ENCODE results near the gene CDK6. TPM values are rescaled to one million over a fixed set of nuclear protein-coding genes. Genes with fewer than 3 reads are reported as not detected.
A peak's percentile ranks its signal among the peaks of the same experiment; 100 is the strongest.

Gene CDK6
- polyA plus RNA-seq, 2 of the 4 experiments (the other 2 are of a cell fraction) = 13.6 to 25.9 TPM

DNA sequence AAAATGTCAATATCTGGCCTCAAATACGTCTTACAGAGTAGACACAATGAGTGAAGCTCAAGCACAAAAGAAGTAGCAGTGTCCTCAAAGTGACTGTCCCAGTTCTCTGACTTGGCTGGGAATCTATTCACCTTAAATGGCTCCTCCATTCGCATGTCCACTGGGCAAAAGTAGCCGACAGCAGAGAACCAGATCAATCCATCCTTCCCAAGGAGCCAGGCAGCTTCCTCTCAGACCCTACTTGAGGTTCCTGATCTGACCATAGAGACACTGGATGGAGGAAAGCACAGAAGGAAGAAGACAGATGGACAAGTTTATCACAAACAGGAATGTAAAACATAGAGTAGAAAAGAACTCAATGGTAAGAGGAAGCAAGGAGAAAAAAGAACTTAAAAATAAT is 53.5 kb downstream of the CDK6 start:
- H3K27ac ChIP-seq = peak overlapping the region; percentile 12 to 62; a peak in 4 of 6 replicates
- peaks cover 69% of the 10 kb centered on the region for H3K4me1 ChIP-seq
- POLR2A ChIA-PET = no interaction called here

DNA sequence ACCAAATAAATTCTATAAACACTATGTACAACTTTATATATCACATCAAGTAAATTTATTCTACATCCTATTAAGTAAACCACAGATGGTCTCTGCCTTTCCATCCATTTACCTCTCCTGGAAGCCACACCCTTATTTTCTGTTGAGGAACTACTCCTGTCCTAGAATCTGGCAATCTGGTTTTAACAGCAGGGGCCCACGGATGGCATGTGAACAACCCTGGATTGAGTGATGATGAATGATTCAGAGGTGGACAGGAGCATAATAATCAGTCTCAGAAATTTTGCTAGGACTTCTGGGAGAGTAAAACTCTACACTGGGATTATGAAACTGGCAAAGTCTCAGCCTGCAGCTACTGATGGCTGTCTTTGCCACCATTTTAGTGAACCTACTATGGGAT is 54.1 kb downstream of the CDK6 start:
- no peak for FAIRE-seq

More for the DNA sequence above, 53.5 kb downstream of the CDK6 start:
- no peak overlapping the region for H3K4me3 ChIP-seq
- FAIRE-seq (no peak), ATAC-seq (no peak), DNase-seq (ENCODE audit: low read depth in 1 of 2, low spot score in 1 of 2) (no peak)
- TF ChIP-seq CHD2 (IDR thresholded peaks at IDR 0.05; ENCODE audit: low read length, partially characterized antibody) = no peak
- TF ChIP-seq EP300 (IDR thresholded peaks at IDR 0.05) = no peak
- TF ChIP-seq HOXB5 (CRISPR knock-in tag; IDR thresholded peaks at IDR 0.05) = no peak
- TF ChIP-seq POLR2AphosphoS2 (conservative IDR thresholded peaks at IDR 0.05; ENCODE audit: low read length) = no peak
- TF ChIP-seq, protein P1, sequence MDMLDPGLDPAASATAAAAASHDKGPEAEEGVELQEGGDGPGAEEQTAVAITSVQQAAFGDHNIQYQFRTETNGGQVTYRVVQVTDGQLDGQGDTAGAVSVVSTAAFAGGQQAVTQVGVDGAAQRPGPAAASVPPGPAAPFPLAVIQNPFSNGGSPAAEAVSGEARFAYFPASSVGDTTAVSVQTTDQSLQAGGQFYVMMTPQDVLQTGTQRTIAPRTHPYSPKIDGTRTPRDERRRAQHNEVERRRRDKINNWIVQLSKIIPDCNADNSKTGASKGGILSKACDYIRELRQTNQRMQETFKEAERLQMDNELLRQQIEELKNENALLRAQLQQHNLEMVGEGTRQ (IDR thresholded peaks at IDR 0.05) = no peak
- no peak for TF ChIP-seq PHF8 (IDR thresholded peaks at IDR 0.05; ENCODE audit: borderline replicate concordance, low read depth)
- no peak for TF ChIP-seq ZNF302 (CRISPR knock-in tag; IDR thresholded peaks at IDR 0.05)
- TF ChIP-seq NPAS2 (CRISPR knock-in tag; IDR thresholded peaks at IDR 0.05; ENCODE audit: borderline replicate concordance) = no peak
- TF ChIP-seq RCOR1 (IDR thresholded peaks at IDR 0.05; ENCODE audit: low read depth, low read length) = no peak
- no peak for TF ChIP-seq JUNB (IDR thresholded peaks at IDR 0.05)
- peaks cover 2% of the 10 kb centered on the region; the same call in 1 of the 3 replicates for H3K9me3 ChIP-seq
- H3K4me2 ChIP-seq = peak overlapping the region; percentile 47
- CTCF ChIA-PET = interaction anchor here (1.2 to 1.7 kb wide), 2 partner anchors 17 to 50 kb away, joined by 3 to 4 read pairs; no protein-coding TSS in a partner anchor
- 89% methylated on average over 3 of the region's 3 CpGs for WGBS (ENCODE audit: missing lambda C conversion rate)

DNA sequence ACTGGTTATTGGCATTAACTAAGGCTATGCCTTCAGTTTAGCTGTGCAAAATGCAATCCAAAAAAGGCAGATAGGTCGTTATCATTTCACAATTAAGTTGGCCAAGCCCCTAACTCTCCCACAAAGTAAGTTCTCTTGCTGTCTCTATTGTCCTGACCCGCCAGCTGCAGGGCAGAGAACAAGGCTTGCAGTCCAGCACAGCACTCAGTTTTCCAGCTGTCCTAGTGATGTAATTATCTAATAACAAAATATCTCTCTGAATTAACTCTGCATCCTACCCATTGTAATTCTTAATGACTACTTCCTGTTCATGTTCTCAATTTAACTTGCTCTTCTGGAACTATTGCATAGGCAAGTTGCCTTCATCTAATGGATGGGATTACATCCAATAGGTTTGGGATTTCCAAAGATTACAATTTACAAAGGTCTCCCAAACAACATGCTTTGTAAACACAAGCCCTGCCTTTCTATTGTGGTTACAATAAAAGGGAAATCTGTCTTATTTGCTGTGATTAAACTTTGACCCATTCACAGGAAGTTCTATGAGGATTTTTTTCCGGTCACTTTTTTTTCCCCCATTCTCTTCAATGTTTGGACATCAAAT is 55.2 kb downstream of the CDK6 start:
- peak in 1 of 2 experiments; percentile 58; a peak in 3 of 6 replicates for ATAC-seq
- POLR2A ChIA-PET = no interaction called here
- FAIRE-seq = no peak
- WGBS (ENCODE audit: missing lambda C conversion rate) = 42% methylated on average over 3 of the region's 3 CpGs
- peak overlapping the region; percentile 47 for H3K4me2 ChIP-seq
- TF ChIP-seq CBX8 (IDR thresholded peaks at IDR 0.05) (no peak), HDAC2 (IDR thresholded peaks at IDR 0.05) (no peak), RCOR1 (IDR thresholded peaks at IDR 0.05; ENCODE audit: low read depth, low read length) (no peak), FOXS1 (CRISPR knock-in tag; IDR thresholded peaks at IDR 0.05) (no peak), GATA3 (IDR thresholded peaks at IDR 0.05; ENCODE audit: borderline replicate concordance) (peak; percentile 23; the same call in 1 of the 2 replicates), FOSL2 (IDR thresholded peaks at IDR 0.05) (no peak), FOSL2 (CRISPR knock-in tag; IDR thresholded peaks at IDR 0.05) (0 out of 2 replicates have a peak, but pooled peaks have one; percentile 15), MYC (IDR thresholded peaks at IDR 0.05; ENCODE audit: borderline replicate concordance, low read length) (no peak)
- peak overlapping the region; percentile 44 to 62; a peak in 5 of 6 replicates for H3K27ac ChIP-seq
- H3K4me3 ChIP-seq = no peak overlapping the region
- CTCF ChIA-PET = interaction anchor here (0.6 to 1.7 kb wide), 8 partner anchors 10 to 185 kb away, joined by 3 to 5 read pairs (median 3); no protein-coding TSS in a partner anchor
- H3K9me3 ChIP-seq = peaks cover 8% of the 10 kb centered on the region; the same call in 2 of the 3 replicates
- DNase-seq (ENCODE audit: low read depth in 1 of 2, low spot score in 1 of 2) = peak in 1 of 2 experiments; percentile 45
- H3K4me1 ChIP-seq = peaks cover 67% of the 10 kb centered on the region

More for the DNA sequence above, 54.1 kb downstream of the CDK6 start:
- no peak for DNase-seq (ENCODE audit: low read depth in 1 of 2, low spot score in 1 of 2)
- ChIA-PET CTCF (interaction anchor here (1.2 to 1.7 kb wide), 3 partner anchors 17 to 51 kb away, joined by 3 to 4 read pairs (median 3); no protein-coding TSS in a partner anchor), POLR2A (no interaction called here)
- TF ChIP-seq, protein P2, sequence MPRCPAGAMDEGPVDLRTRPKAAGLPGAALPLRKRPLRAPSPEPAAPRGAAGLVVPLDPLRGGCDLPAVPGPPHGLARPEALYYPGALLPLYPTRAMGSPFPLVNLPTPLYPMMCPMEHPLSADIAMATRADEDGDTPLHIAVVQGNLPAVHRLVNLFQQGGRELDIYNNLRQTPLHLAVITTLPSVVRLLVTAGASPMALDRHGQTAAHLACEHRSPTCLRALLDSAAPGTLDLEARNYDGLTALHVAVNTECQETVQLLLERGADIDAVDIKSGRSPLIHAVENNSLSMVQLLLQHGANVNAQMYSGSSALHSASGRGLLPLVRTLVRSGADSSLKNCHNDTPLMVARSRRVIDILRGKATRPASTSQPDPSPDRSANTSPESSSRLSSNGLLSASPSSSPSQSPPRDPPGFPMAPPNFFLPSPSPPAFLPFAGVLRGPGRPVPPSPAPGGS (IDR thresholded peaks at IDR 0.05) = no peak
- peak in 1 of 2 experiments; percentile 49; a peak in 3 of 6 replicates for ATAC-seq
- Histone ChIP-seq H3K4me1 (peaks cover 69% of the 10 kb centered on the region), H3K27ac (peak overlapping the region in 1 of 2 experiments; percentile 62; a peak in 4 of 6 replicates), H3K4me2 (peak overlapping the region; percentile 47), H3K9me3 (peaks cover 5% of the 10 kb centered on the region; the same call in 2 of the 3 replicates), H3K4me3 (no peak overlapping the region)
- 21% methylated on average over 1 of the region's 1 CpG for WGBS (ENCODE audit: missing lambda C conversion rate)

All from A549 (cell line).